Measurements from ENCODE around the gene IL4. TPM values are rescaled to one million over a fixed set of nuclear protein-coding genes. Genes with fewer than 3 reads are reported as not detected.

Gene IL4
- total RNA-seq, 1 experiment from 2014 or later: not detected

DNA sequence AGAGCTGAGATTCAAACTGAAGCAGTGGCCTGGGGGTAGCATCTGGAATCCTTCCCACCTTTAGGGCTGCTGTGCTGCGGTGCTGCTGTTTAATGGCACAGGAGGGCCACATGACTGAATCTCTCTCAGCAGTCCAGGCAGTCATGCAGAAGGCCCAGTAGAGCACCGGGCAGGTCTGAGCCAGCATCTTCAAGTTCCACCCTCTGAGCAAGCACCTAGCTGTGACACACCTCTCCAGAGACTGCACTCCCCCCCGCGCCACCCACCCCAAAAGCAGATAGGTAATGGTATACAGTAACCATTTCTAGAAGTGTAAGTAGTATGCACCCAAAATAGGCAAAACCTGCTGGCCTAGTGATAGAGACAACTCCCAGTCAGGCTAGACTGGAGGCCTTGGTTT, 8.2 kb downstream of the IL4 start:
- Mint-ChIP-seq H3K9me3 (ENCODE audit: unreplicated experiment) (no peaks in the 10 kb centered on the region), H3K36me3 (ENCODE audit: insufficient read depth, unreplicated experiment) (no peaks in the 10 kb centered on the region), H3K27me3 (ENCODE audit: insufficient read depth, unreplicated experiment) (no peaks in the 10 kb centered on the region), H3K27ac (ENCODE audit: unreplicated experiment) (no peak overlapping the region), H3K4me1 (ENCODE audit: low read depth, unreplicated experiment) (no peaks in the 10 kb centered on the region), H3K4me3 (ENCODE audit: unreplicated experiment) (no peak overlapping the region)
- Histone ChIP-seq H3K36me3 (ENCODE audit: control insufficient read depth, insufficient read depth, low read length) (no peaks in the 10 kb centered on the region), H3K9me3 (no peaks in the 10 kb centered on the region), H3K4me1 (peaks cover 3% of the 10 kb centered on the region; the same call in 1 of the 2 replicates), H3K27me3 (replicated peaks; ENCODE audit: control insufficient read depth, insufficient read depth, low read length) (no peaks in the 10 kb centered on the region), H3K4me3 (ENCODE audit: low read depth, low read length) (no peak overlapping the region)
- no TSS peak for BruUV-seq (replicated peaks)
- ChIA-PET POLR2A (no interaction called here), CTCF (no interaction called here)
- DNase-seq: no peak
- TF ChIP-seq, protein P1, sequence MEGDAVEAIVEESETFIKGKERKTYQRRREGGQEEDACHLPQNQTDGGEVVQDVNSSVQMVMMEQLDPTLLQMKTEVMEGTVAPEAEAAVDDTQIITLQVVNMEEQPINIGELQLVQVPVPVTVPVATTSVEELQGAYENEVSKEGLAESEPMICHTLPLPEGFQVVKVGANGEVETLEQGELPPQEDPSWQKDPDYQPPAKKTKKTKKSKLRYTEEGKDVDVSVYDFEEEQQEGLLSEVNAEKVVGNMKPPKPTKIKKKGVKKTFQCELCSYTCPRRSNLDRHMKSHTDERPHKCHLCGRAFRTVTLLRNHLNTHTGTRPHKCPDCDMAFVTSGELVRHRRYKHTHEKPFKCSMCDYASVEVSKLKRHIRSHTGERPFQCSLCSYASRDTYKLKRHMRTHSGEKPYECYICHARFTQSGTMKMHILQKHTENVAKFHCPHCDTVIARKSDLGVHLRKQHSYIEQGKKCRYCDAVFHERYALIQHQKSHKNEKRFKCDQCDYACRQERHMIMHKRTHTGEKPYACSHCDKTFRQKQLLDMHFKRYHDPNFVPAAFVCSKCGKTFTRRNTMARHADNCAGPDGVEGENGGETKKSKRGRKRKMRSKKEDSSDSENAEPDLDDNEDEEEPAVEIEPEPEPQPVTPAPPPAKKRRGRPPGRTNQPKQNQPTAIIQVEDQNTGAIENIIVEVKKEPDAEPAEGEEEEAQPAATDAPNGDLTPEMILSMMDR (IDR thresholded peaks at IDR 0.05; ENCODE audit: insufficient read depth in 1 of 2, low read depth in 1 of 2, low read length in 1 of 2, severe bottlenecking in 1 of 2, unreplicated experiment in 1 of 2): no peak
- intact Hi-C loops (cut with micrococcal nuclease; ENCODE audit: unreplicated experiment): no loop called here

DNA sequence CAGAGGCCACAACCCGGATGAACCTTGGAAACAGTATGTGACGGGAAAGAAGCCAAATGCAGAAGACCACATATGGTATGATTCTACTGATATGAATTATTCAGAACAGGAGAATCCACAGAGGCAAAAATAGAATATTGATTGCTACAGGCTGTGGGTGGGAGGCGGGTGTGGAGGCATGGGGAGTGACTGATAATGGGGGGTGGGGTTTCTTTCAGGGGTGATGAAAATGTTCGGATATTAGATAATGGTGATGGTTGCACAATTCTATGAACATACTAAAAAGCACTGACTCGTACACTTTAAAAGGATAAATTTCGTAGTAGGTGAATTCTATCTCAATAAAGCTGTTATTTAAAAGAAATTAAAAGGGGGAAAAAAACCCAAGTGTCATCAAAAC, 10.7 kb downstream of the IL4 start:
- H3K27me3 ChIP-seq (replicated peaks; ENCODE audit: control insufficient read depth, insufficient read depth, low read length): no peaks in the 10 kb centered on the region
- POLR2A ChIA-PET: no interaction called here
- Mint-ChIP-seq H3K4me1 (ENCODE audit: low read depth, unreplicated experiment) (peaks cover 9% of the 10 kb centered on the region), H3K4me3 (ENCODE audit: unreplicated experiment) (no peak overlapping the region), H3K27ac (ENCODE audit: unreplicated experiment) (no peak overlapping the region), H3K27me3 (ENCODE audit: insufficient read depth, unreplicated experiment) (no peaks in the 10 kb centered on the region), H3K9me3 (ENCODE audit: unreplicated experiment) (no peaks in the 10 kb centered on the region), H3K36me3 (ENCODE audit: insufficient read depth, unreplicated experiment) (no peaks in the 10 kb centered on the region)
- DNase-seq: no peak
- H3K9me3 ChIP-seq: no peaks in the 10 kb centered on the region
- CTCF ChIA-PET: no interaction called here
- no peaks in the 10 kb centered on the region for H3K36me3 ChIP-seq (ENCODE audit: control insufficient read depth, insufficient read depth, low read length)
- H3K4me3 ChIP-seq (ENCODE audit: low read depth, low read length): no peak overlapping the region
- peaks cover 7% of the 10 kb centered on the region for H3K4me1 ChIP-seq
- no TSS peak for BruUV-seq (replicated peaks)
- intact Hi-C loops (cut with micrococcal nuclease; ENCODE audit: unreplicated experiment): no loop called here
- TF ChIP-seq, protein P1 (IDR thresholded peaks at IDR 0.05; ENCODE audit: insufficient read depth in 1 of 2, low read depth in 1 of 2, low read length in 1 of 2, severe bottlenecking in 1 of 2, unreplicated experiment in 1 of 2): no peak

DNA sequence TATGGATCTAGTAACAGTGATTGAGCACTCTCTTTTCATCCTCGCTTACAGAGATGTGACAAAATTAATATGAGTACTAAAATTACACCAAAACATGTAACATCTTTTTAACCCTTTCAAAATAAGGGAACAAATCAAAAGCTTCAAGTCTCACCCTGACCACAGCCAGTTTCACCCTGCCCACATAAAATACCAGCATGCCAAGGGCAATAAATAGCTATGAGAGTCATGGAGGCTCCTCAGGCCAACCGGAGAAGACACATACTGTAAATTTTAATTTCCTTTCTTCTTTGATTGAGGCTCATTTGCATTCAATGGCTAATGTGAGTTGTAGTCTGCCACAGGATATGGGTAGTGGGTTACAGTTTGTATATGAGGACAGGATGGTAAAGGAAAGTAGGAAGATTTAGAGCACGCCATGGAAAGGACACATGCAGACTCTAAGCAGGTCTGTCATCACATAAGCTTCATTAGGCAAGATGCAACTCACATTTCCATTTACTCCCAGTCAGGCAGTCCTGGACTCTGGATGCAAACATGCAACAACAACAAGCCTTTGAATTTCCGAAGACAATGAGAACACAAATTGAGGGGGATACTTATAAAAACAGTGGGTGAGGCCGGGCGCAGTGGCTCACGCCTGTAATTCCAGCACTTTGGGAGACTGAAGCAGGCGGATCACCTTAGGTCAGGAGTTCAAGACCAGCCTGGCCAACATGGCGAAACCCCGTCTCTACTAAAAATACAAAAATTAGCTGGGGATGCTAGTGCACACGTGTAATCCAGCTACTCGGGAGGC, 11.3 kb downstream of the IL4 start:
- intact Hi-C loops (cut with micrococcal nuclease; ENCODE audit: unreplicated experiment): no loop called here
- ChIA-PET CTCF (no interaction called here), POLR2A (no interaction called here)
- Mint-ChIP-seq H3K36me3 (ENCODE audit: insufficient read depth, unreplicated experiment) (no peaks in the 10 kb centered on the region), H3K27me3 (ENCODE audit: insufficient read depth, unreplicated experiment) (no peaks in the 10 kb centered on the region), H3K4me3 (ENCODE audit: unreplicated experiment) (no peak overlapping the region), H3K9me3 (ENCODE audit: unreplicated experiment) (no peaks in the 10 kb centered on the region), H3K4me1 (ENCODE audit: low read depth, unreplicated experiment) (peaks cover 9% of the 10 kb centered on the region), H3K27ac (ENCODE audit: unreplicated experiment) (no peak overlapping the region)
- H3K27me3 ChIP-seq (replicated peaks; ENCODE audit: control insufficient read depth, insufficient read depth, low read length): no peaks in the 10 kb centered on the region
- no peak overlapping the region for H3K4me3 ChIP-seq (ENCODE audit: low read depth, low read length)
- no peaks in the 10 kb centered on the region for H3K36me3 ChIP-seq (ENCODE audit: control insufficient read depth, insufficient read depth, low read length)
- H3K4me1 ChIP-seq: peaks cover 7% of the 10 kb centered on the region
- no peaks in the 10 kb centered on the region for H3K9me3 ChIP-seq
- no TSS peak for BruUV-seq (replicated peaks)
- no peak for DNase-seq
- TF ChIP-seq, protein P1 (IDR thresholded peaks at IDR 0.05; ENCODE audit: insufficient read depth in 1 of 2, low read depth in 1 of 2, low read length in 1 of 2, severe bottlenecking in 1 of 2, unreplicated experiment in 1 of 2): no peak
